ENCODE data around the gene WSCD1.

WSCD1 gene

DNA sequence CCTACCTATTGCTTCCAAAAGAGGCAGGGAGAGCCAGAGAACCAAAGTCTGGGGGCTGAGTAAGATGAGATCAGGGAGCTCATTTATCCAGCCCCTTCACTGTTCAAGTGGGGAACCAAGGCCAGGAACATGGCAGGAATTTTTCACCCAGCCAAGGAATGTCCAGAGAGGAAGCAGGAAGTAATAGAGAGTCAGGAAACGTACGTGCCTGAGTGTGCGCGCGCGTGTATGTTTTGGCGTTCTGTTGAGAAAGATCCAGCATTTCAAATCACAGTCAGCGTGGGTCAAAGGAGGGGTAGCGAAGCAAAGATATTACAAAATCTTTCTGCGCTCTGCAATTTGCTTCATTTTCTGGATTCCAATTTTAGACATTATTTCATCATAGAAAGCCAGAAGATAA is 41.9 kb upstream of the WSCD1 start:
- TF ChIP-seq, protein P1, sequence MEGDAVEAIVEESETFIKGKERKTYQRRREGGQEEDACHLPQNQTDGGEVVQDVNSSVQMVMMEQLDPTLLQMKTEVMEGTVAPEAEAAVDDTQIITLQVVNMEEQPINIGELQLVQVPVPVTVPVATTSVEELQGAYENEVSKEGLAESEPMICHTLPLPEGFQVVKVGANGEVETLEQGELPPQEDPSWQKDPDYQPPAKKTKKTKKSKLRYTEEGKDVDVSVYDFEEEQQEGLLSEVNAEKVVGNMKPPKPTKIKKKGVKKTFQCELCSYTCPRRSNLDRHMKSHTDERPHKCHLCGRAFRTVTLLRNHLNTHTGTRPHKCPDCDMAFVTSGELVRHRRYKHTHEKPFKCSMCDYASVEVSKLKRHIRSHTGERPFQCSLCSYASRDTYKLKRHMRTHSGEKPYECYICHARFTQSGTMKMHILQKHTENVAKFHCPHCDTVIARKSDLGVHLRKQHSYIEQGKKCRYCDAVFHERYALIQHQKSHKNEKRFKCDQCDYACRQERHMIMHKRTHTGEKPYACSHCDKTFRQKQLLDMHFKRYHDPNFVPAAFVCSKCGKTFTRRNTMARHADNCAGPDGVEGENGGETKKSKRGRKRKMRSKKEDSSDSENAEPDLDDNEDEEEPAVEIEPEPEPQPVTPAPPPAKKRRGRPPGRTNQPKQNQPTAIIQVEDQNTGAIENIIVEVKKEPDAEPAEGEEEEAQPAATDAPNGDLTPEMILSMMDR (IDR thresholded peaks at IDR 0.05; ENCODE audit: extremely low read depth, missing control alignments), result no peak
- no peak for DNase-seq (ENCODE audit: low spot score)

DNA sequence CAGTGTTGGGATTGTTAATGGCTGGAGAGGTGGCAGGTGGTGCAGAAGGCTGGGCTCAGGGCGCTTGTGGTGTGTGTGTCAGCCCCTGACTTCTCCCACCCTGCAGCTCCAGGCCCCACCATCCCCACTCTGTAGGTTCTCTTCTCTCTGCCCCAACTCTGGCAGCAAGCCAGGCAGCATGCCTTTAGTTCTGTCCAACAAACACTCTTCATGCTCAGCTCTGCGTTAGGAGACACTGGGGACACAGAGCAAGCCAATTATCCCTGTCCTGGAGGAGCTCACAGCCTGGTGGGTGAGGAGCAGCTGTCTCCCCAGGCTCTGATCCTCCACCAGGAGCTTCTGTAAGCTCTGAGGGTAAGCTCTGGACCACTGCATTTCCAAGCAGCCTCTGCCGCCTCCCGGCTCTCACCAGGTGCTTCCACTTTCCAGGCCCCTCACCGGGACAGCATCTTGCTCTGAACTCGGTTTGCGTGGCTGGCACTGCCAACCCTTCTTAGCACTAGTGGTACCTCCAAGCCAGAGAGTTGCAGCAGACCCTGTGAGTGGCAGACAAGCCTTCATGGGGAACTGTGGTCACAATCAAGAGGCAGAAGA is 34.3 kb upstream of the WSCD1 start:
- TF ChIP-seq, protein P1 (IDR thresholded peaks at IDR 0.05; ENCODE audit: extremely low read depth, missing control alignments), result no peak
- DNase-seq (ENCODE audit: low spot score), result no peak

DNA sequence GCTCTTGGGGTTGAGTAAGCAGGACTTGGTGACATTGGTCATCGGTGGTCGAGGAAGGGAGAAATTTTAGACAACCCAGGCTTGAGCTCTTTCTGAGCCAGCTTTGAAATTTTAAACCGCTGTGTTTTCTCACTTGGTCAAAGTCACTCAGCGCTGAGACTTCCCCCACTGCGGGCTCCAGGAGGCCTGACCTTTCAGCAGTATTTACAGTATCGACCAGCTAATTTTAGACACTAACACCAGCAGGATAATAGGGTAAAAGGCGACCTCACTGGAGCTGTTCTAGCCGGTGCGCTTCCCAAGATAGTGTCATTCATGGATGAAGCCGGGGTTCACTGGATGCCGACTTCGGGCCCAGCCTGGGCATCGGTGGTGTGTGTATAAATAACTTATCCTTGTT is 29.7 kb upstream of the WSCD1 start:
- no peak for DNase-seq (ENCODE audit: low spot score)
- TF ChIP-seq, protein P1 (IDR thresholded peaks at IDR 0.05; ENCODE audit: extremely low read depth, missing control alignments), result no peak

DNA sequence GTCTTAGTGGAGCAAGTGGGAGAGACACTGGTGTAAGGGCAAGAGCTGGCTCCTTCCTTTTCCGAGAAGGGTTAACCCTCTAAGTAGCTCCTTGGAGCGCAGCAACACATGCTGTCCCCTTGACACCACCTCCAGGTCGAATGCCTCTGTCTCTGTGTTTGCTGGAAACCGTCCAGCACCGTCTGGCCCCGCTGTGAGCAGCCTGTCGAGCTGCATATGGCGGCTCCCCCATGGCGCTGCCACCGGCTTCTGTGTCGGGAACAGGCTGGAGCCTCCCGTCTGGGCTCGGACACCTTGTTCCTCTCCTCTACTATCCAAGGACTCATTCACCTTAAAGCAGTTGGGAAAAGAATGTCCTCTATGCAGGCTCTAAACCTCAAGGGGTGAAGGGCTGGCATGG is 28.9 kb upstream of the WSCD1 start:
- TF ChIP-seq, protein P1 (IDR thresholded peaks at IDR 0.05; ENCODE audit: extremely low read depth, missing control alignments), result no peak
- no peak for DNase-seq (ENCODE audit: low spot score)

DNA sequence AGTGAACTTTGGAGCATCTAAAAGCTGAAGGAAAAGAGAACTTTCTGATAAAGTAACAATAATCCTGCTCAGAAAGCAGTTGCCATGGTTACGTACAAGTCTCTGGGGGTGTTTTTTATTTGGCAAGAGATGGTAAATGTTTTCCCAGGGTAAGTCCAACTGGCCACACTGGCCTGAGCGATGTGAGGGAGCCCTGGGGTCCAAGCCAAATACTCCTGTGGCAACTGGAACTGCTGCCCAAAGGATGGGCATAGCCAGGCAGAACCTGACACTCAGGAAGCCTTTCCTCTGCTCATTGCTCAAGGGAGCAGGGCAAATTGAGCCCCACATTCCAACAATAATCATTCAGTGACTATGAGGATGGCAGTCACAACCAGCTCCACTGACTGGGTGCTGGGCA is 26.8 kb upstream of the WSCD1 start:
- TF ChIP-seq, protein P1 (IDR thresholded peaks at IDR 0.05; ENCODE audit: extremely low read depth, missing control alignments), result no peak
- no peak for DNase-seq (ENCODE audit: low spot score)

DNA sequence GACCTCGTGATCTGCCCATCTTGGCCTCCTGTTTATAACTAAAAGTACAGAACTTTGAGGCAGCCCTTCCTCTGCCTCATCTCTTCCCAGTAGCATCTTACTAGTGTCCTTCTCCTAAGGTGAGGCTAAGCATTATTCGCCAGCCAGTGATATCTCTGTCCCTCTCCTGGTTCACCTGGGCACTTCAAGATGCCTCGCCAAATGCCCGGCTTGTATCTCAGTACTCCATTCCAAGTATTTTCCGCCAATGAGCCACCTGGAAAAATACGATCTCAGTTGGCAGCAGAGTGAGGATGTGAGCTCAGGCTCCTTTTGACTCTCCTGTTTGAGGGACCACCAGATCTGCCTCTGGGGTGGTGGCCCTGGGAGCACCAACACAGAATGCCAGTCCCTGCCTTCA is 25.9 kb upstream of the WSCD1 start:
- TF ChIP-seq, protein P1 (IDR thresholded peaks at IDR 0.05; ENCODE audit: extremely low read depth, missing control alignments), result no peak
- DNase-seq (ENCODE audit: low spot score), result no peak

DNA sequence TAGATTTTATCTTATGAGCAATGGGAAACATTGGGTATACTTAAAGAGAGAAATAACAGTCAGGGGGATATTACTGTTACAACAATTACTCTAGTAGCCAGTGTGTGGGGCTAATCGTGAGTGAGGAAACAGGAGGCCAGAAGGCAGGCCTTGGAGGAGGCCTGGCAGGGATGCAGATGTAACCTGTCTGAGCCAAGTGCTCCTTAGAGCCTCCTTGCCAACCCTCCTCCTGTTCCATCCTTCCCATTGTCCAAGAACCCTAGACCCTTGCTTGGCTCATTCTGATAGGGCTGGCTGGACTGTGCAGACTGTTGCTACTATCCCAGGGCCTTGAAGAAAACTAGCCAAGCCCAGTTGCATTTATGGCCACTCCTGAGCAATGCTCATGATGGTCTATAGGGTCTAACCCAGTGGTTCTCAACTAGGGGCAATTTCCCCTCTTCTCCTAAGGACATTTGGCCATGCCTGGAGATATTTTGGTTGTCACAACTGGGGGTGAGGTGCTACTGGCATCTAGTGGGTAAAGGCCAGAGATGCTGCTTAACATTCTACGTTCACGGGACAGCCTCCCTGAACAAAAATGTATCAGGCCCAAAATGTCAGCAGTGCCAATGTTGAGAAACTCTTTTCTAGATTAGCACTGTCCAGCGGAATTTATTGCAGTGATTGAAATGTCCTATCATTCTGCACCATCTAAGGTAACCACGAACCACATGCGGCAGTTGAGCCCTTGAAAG is 24.4 kb upstream of the WSCD1 start:
- TF ChIP-seq, protein P1 (IDR thresholded peaks at IDR 0.05; ENCODE audit: extremely low read depth, missing control alignments), result no peak
- DNase-seq (ENCODE audit: low spot score), result no peak
